Neutrophil (primary cell): Measurements from ENCODE around the gene OTX2.

Source experiments
- H3K27ac ChIP-seq: fragments of 200-600 bp; sonication (generic); 2 replicates; pipeline ENCODE4 v1.5.1; 2016; ENCODE audit warnings: mild to moderate bottlenecking, moderate library complexity
- H3K27me3 ChIP-seq: fragments of 200-600 bp; sonication (generic); 2 replicates; pipeline ENCODE4 v1.6.0; 2016; ENCODE audit warnings: mild to moderate bottlenecking
- H3K36me3 ChIP-seq: fragments of 200-600 bp; sonication (generic); 2 replicates; pipeline ENCODE4 v1.5.1; 2017
- H3K4me1 ChIP-seq, 2 experiments: fragments of 200-600 bp in 1 of 2; sonication (generic) in 1 of 2; 1 replicate in 1 of 2; 2 replicates in 1 of 2; pipeline versions ENCODE4 v1.5.1 to v1.6.1; 2013 to 2016; ENCODE audit warnings: low read depth in 1 of 2, low read length in 1 of 2, mild to moderate bottlenecking in 1 of 2, moderate library complexity in 1 of 2; ENCODE audit not compliant: control insufficient read depth in 1 of 2, insufficient read depth in 1 of 2
- H3K4me3 ChIP-seq, 2 experiments: fragments of 200-600 bp in 1 of 2; sonication (generic) in 1 of 2; 1 replicate in 1 of 2; 2 replicates in 1 of 2; pipeline ENCODE4 v1.5.1; 2013 to 2016; ENCODE audit warnings: low read depth in 1 of 2, low read length in 1 of 2, mild to moderate bottlenecking in 1 of 2, moderate library complexity in 1 of 2
- H3K9me3 ChIP-seq: fragments of 200-600 bp; sonication (generic); 2 replicates; pipeline ENCODE4 v1.5.1; 2016
- CTCF ChIP-seq: fragments of 200-600 bp; sonication (generic); IDR thresholded peaks from 2 replicates; pipeline ENCODE4 v1.5.1; 2016; ENCODE audit warnings: antibody characterized with exemption

Gene OTX2

GRCh38 chr14:56787530-56787929, 22.7 kb downstream of the OTX2 start:
- Histone ChIP-seq H3K36me3 (no peaks in the 10 kb centered on the region), H3K4me3 (no peak overlapping the region), H3K27me3 (peaks cover 70% of the 10 kb centered on the region), H3K27ac (no peak overlapping the region), H3K9me3 (no peaks in the 10 kb centered on the region), H3K4me1 (no peaks in the 10 kb centered on the region)
- TF ChIP-seq CTCF = no peak

GRCh38 chr14:56782711-56783110, 27.6 kb downstream of the OTX2 start:
- H3K4me1 ChIP-seq = no peaks in the 10 kb centered on the region
- no peak overlapping the region for H3K27ac ChIP-seq
- TF ChIP-seq CTCF = no peak
- no peaks in the 10 kb centered on the region for H3K36me3 ChIP-seq
- H3K9me3 ChIP-seq = no peaks in the 10 kb centered on the region
- H3K27me3 ChIP-seq = peaks cover 32% of the 10 kb centered on the region
- H3K4me3 ChIP-seq = no peak overlapping the region

- no peak for TF ChIP-seq CTCF
- no peaks in the 10 kb centered on the region for H3K36me3 ChIP-seq
- no peaks in the 10 kb centered on the region for H3K4me1 ChIP-seq
- no peaks in the 10 kb centered on the region for H3K9me3 ChIP-seq
- H3K27ac ChIP-seq = no peak overlapping the region
- no peak overlapping the region for H3K4me3 ChIP-seq
- peaks cover 10% of the 10 kb centered on the region for H3K27me3 ChIP-seq
Measured at GRCh38 chr14:56774503-56774902, 35.8 kb downstream of the OTX2 start.

- Histone ChIP-seq H3K4me3 (no peak overlapping the region), H3K27me3 (no peaks in the 10 kb centered on the region), H3K9me3 (no peaks in the 10 kb centered on the region), H3K4me1 (no peaks in the 10 kb centered on the region), H3K36me3 (no peaks in the 10 kb centered on the region), H3K27ac (no peak overlapping the region)
- no peak for TF ChIP-seq CTCF
Measured at GRCh38 chr14:56770512-56770911, 39.8 kb downstream of the OTX2 start.

GRCh38 chr14:56760164-56760914, 49.9 kb downstream of the OTX2 start:
- Histone ChIP-seq H3K4me3 (no peak overlapping the region), H3K4me1 (no peaks in the 10 kb centered on the region), H3K27me3 (no peaks in the 10 kb centered on the region), H3K9me3 (no peaks in the 10 kb centered on the region), H3K27ac (no peak overlapping the region), H3K36me3 (no peaks in the 10 kb centered on the region)
- no peak for TF ChIP-seq CTCF
